Vagina (tissue), 2 donors: Measurements from ENCODE around the gene TIMD4. TPM values are rescaled to one million over a fixed set of nuclear protein-coding genes. Genes with fewer than 3 reads are reported as not detected.
"Not testable (repeated sequence)": the region's sequence is repeated elsewhere in the genome, so short reads cannot be mapped to it uniquely, and the experiment has no call there.

Source experiments
- DNase-seq, 2 donors: peaks; one replicate each; pipeline ENCODE4 v3.0.0-alpha.2; 2017; ENCODE audit errors: extremely low spot score in 2 of 2
- H3K27ac ChIP-seq: fragments of 200-600 bp; sonication (generic); one replicate; pipeline ENCODE4 v1.5.1; 2019
- H3K27me3 ChIP-seq: fragments of 200-600 bp; sonication (generic); one replicate; pipeline ENCODE4 v1.5.1; 2019
- H3K36me3 ChIP-seq, 2 donors: fragments of 200-600 bp; sonication (generic); one replicate each; pipeline ENCODE4 v1.5.1; 2017 to 2019
- H3K4me1 ChIP-seq: fragments of 200-600 bp; sonication (generic); one replicate; pipeline ENCODE4 v1.5.1; 2019
- H3K4me3 ChIP-seq, 2 donors: fragments of 200-600 bp; sonication (generic); 1 replicate in 1 of 2; 2 replicates in 1 of 2; pipeline ENCODE4 v1.5.1; 2016 to 2019
- H3K9me3 ChIP-seq: fragments of 200-600 bp; sonication (generic); one replicate; pipeline ENCODE4 v1.5.1; 2019
- POLR2A ChIP-seq, 2 donors: fragments of 450-650 bp; IDR thresholded peaks; one replicate each; pipeline ENCODE4 v1.6.1; 2017; ENCODE audit warnings: antibody characterized with exemption in 2 of 2, mild to moderate bottlenecking in 2 of 2, moderate library complexity in 2 of 2
- POLR2AphosphoS5 ChIP-seq, 2 donors: sonication (generic); formaldehyde crosslinking; IDR thresholded peaks; one replicate each; pipeline ENCODE4 v1.9.0; 2017; ENCODE audit warnings: antibody characterized with exemption in 2 of 2, mild to moderate bottlenecking in 2 of 2, low read depth in 1 of 2; ENCODE audit not compliant: insufficient read depth in 1 of 2
- intact Hi-C: fragments of 100-400 bp; cut with DNase I; formaldehyde crosslinking; loops from one replicate; pipeline ENCODE4 v1.15.1; 2023
- total RNA-seq: library from RNA; depleted of rRNA; stranded (reverse); fragments of >200 nt; gene quantifications from one replicate; pipeline ENCODE4 v1.2.3, GENCODE V29; 2016
- TF ChIP-seq, protein P1 (sequence below), 3 experiments: fragments of 450-650 bp in 2 of 3; fragments of 200-600 bp in 1 of 3; sonication (generic) in 1 of 3; IDR thresholded peaks; one replicate each; pipeline ENCODE4 v1.5.1; 2017 to 2019; ENCODE audit warnings: antibody characterized with exemption in 3 of 3, mild to moderate bottlenecking in 2 of 3, moderate library complexity in 2 of 3

The TIMD4 gene
- total RNA-seq, 1 donor from 2014 or later, result not detected

DNA sequence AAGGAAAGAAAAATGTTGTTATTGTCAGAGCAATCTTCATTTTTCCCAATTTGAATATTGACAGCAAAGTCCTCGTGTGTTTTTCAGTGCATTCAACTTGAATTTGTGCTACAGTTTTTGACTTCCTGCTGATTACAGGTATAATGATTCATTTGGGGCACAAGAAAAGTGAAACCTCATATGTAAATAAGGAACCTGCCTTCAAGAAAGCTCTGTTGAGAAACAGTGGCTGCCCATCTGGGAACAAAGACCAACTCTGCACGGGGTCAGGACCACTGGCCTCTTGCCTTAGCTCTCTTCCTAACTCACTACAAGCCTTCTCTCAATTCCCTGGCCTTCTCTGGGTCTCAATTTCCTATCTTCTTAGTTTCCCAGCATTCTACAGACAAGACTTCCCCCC is 21.0 kb downstream of the TIMD4 start:
- Histone ChIP-seq H3K27me3 (no peaks in the 10 kb centered on the region), H3K9me3 (no peaks in the 10 kb centered on the region), H3K4me1 (no peaks in the 10 kb centered on the region), H3K4me3 (no peak overlapping the region), H3K27ac (no peak overlapping the region), H3K36me3 (no peaks in the 10 kb centered on the region)
- no peak for DNase-seq
- intact Hi-C loops, result no loop called here
- TF ChIP-seq POLR2A (IDR thresholded peaks at IDR 0.05) (no peak), POLR2AphosphoS5 (IDR thresholded peaks at IDR 0.05; ENCODE audit: insufficient read depth in 1 of 2, low read depth in 1 of 2) (no peak)
- TF ChIP-seq, protein P1, sequence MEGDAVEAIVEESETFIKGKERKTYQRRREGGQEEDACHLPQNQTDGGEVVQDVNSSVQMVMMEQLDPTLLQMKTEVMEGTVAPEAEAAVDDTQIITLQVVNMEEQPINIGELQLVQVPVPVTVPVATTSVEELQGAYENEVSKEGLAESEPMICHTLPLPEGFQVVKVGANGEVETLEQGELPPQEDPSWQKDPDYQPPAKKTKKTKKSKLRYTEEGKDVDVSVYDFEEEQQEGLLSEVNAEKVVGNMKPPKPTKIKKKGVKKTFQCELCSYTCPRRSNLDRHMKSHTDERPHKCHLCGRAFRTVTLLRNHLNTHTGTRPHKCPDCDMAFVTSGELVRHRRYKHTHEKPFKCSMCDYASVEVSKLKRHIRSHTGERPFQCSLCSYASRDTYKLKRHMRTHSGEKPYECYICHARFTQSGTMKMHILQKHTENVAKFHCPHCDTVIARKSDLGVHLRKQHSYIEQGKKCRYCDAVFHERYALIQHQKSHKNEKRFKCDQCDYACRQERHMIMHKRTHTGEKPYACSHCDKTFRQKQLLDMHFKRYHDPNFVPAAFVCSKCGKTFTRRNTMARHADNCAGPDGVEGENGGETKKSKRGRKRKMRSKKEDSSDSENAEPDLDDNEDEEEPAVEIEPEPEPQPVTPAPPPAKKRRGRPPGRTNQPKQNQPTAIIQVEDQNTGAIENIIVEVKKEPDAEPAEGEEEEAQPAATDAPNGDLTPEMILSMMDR (IDR thresholded peaks at IDR 0.05), result no peak

DNA sequence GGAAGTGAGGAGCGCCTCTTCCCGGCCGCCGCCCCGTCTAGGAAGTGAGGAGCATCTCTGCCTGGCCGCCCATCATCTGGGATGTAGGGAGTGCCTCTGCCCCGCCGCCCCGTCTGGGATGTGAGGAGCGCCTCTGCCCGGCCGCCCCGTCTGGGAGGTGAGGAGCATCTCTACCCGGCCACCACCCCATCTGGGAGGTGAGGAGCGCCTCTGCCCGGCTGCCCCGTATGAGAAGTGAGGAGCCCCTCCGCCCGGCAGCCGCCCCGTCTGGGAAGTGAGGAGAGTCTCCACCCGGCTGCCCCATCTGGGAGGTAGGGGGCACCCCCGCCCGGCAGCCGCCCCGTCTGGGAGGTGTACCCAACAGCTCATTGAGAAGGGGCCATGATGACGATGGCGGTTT is 22.6 kb downstream of the TIMD4 start:
- H3K9me3 ChIP-seq, H3K4me1 ChIP-seq, H3K27me3 ChIP-seq, H3K36me3 ChIP-seq, H3K27ac ChIP-seq, intact Hi-C loops, DNase-seq, H3K4me3 ChIP-seq: not testable (repeated sequence)

DNA sequence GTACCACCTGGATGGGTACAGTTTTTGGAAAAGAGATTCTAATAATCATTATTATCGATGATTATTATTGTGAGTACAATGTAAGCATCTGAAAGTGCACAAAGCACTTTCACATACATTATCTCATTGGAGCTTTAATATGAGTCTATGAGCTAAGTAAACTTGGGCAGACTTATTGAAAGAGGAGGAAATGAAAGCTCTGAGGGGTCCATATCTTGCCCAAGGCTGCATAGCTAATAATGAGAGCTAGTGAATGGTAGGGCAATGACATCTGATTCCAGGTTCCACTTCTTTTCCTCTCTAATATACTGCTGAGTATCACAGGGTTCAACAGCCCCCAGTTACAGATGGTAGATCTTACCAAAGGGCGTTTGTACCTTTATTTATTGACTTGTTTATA is 26.1 kb downstream of the TIMD4 start:
- no peak for TF ChIP-seq POLR2A (IDR thresholded peaks at IDR 0.05)
- no peak for TF ChIP-seq POLR2AphosphoS5 (IDR thresholded peaks at IDR 0.05; ENCODE audit: insufficient read depth in 1 of 2, low read depth in 1 of 2)
- TF ChIP-seq, protein P1 (IDR thresholded peaks at IDR 0.05), result no peak
- intact Hi-C loops, result no loop called here
- H3K9me3 ChIP-seq, result no peaks in the 10 kb centered on the region

DNA sequence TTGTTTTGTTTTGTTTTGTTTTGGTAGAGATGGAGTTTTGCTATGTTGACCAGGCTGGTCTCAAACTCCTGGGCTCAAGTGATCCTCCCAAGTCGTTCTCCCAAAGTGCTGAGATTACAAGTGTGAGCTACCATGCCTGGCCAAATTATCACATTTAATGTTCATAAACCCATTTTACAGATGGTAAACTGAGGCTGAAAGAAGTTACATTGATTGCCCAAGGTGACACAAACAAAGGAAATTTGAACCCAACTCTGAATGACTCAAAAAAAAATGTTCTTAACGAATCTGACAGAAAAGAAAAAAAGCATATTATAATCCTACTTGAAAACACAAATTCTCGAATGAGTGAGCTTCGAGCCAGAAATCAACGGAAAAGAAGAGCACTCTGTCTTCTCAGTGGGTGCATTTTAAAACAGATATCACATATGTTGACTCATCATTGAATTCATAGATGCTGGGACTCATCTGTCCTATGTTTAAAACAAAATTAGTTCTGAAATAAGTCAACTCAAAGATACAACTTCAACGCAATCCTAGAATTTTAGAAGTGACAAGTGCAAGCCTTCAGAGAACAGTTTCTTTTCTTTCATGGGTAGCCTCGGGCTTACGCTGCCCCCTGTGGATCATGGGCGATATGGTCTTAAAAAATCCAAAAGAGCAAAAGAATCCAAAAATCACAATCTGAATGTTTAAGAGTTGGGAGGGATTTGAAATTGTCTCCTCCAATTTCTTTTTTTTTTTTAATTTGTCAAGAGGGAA is 28.4 kb downstream of the TIMD4 start:
- intact Hi-C loops, result no loop called here
- DNase-seq, result no peak
- Histone ChIP-seq H3K9me3 (no peaks in the 10 kb centered on the region), H3K36me3 (no peaks in the 10 kb centered on the region), H3K4me3 (no peak overlapping the region), H3K27me3 (no peaks in the 10 kb centered on the region), H3K27ac (no peak overlapping the region), H3K4me1 (no peaks in the 10 kb centered on the region)
- no peak for TF ChIP-seq POLR2AphosphoS5 (IDR thresholded peaks at IDR 0.05; ENCODE audit: insufficient read depth in 1 of 2, low read depth in 1 of 2)
- TF ChIP-seq, protein P1 (IDR thresholded peaks at IDR 0.05), result no peak
- no peak for TF ChIP-seq POLR2A (IDR thresholded peaks at IDR 0.05)

More for the DNA sequence above, 26.1 kb downstream of the TIMD4 start:
- no peak overlapping the region for H3K27ac ChIP-seq
- H3K27me3 ChIP-seq, result no peaks in the 10 kb centered on the region
- no peak overlapping the region for H3K4me3 ChIP-seq
- H3K36me3 ChIP-seq, result no peaks in the 10 kb centered on the region
- no peaks in the 10 kb centered on the region for H3K4me1 ChIP-seq
- DNase-seq, result no peak

DNA sequence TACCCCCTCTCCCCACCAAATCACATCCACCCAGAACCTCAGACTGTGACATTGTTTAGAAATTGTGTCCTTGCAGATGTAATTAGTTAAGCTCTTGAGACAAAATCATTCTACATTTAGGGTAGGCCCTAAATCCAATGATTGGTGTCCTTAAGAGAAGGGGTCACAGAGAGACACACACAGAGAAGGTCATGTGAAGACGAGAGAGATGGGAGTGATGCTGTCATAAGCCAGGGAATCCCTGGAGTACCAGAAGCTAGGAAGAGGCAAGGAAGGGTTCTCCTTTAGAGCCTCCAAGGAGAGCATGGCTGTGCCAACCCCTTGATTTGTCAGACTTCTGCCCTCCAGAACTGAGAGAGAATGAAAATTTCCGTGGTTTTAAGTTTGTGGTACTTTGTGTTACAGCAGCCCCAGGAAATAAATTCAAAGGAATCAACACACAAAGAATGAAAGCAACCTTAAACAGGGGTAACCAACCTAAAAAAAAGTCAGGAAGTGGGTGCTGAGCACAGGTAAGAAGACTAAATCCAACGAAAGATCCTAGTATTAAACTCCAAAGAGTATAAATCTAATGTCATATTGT is 33.6 kb downstream of the TIMD4 start:
- Histone ChIP-seq H3K4me3 (no peak overlapping the region), H3K9me3 (no peaks in the 10 kb centered on the region), H3K36me3 (no peaks in the 10 kb centered on the region), H3K27me3 (no peaks in the 10 kb centered on the region), H3K4me1 (no peaks in the 10 kb centered on the region), H3K27ac (no peak overlapping the region)
- intact Hi-C loops, result no loop called here
- TF ChIP-seq, protein P1 (IDR thresholded peaks at IDR 0.05), result no peak
- no peak for DNase-seq
